ENCODE results near the gene CYBA.
"Not testable (repeated sequence)": the region's sequence is repeated elsewhere in the genome, so short reads cannot be mapped to it uniquely, and the experiment has no call there.

CYBA gene

DNA sequence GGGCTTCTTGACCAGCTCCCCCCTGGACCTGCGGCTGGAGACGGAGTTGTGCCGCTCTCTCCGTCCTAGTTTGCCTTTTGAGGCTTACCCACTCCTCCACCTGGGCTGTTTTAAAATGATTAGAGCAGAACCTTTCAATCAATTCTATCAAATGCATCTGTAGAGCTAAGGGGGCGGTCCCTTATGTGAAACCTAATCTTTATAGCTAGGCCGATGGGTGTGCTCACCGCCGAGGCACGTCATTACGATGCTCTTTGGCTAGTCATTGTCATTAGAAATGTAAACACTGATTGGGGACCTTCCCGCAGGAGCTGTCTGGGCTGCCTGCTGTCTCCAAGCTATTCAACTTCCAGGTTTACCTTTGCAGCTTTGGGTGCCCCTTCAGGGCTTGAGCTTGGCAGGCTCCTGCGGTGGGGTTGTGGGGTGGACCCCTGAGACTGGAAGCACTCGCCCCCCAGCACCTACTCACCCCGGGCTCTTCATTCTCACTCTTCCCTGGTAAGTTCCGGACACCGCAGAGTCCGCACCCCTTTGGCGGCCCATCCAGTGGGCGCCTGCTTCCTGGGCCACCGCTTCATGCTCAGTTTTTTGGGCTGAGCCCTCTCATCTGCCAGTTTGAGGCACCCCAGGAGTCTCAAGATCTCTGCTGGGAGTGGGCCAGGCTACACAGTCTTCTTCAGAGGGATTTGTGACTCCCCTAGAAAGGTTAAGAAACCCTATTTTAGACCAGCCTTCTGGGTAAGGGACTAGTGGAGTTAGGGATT, 33.4 kb downstream of the CYBA start:
- H3K36me3 ChIP-seq (ENCODE audit: control insufficient read depth, insufficient read depth, low read length), result peaks cover under 1% of the 10 kb centered on the region
- H3K9me3 ChIP-seq (ENCODE audit: control insufficient read depth, low read length), result no peaks in the 10 kb centered on the region
- H3K4me3 ChIP-seq (ENCODE audit: low read length), result no peak overlapping the region
- peaks cover 41% of the 10 kb centered on the region for H3K4me1 ChIP-seq (ENCODE audit: control insufficient read depth, insufficient read depth, low read length)
- H3K9ac ChIP-seq (ENCODE audit: low read length), result no peak overlapping the region
- no peaks in the 10 kb centered on the region for H3K27me3 ChIP-seq (ENCODE audit: control insufficient read depth, insufficient read depth, low read length)

- H3K9ac ChIP-seq (ENCODE audit: low read length), result peak overlapping the region; percentile 15
- no peaks in the 10 kb centered on the region for H3K9me3 ChIP-seq (ENCODE audit: control insufficient read depth, low read length)
- no peaks in the 10 kb centered on the region for H3K36me3 ChIP-seq (ENCODE audit: control insufficient read depth, insufficient read depth, low read length)
- H3K4me3 ChIP-seq (ENCODE audit: low read length), result no peak overlapping the region
- H3K4me1 ChIP-seq (ENCODE audit: control insufficient read depth, insufficient read depth, low read length), result peaks cover 41% of the 10 kb centered on the region
- no peaks in the 10 kb centered on the region for H3K27me3 ChIP-seq (ENCODE audit: control insufficient read depth, insufficient read depth, low read length)
These were observed 34.1 kb downstream of the CYBA start for GRCh38 chr16:88616736-88617135.

DNA sequence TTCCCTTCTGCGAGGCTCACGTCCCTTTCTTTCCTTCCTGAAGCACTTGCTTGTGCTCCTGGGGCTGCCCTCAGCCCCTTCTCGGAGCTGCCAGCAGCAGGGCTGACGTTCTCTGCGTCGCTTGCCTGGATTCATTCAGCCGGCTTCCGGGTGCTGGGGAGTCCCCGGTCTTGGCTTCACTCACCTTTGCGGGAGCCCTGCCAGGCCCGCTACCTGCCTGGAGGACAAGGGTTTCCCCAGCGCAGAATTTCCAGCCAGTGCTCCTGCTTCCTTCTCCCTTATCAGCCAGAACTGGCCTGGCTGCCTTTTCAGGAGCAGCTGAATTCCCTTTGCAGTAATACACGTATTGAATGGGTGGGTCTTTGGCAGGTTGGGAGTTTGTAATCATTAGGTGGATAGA, 34.5 kb downstream of the CYBA start:
- Histone ChIP-seq H3K4me3 (ENCODE audit: low read length) (no peak overlapping the region), H3K36me3 (ENCODE audit: control insufficient read depth, insufficient read depth, low read length) (no peaks in the 10 kb centered on the region), H3K4me1 (ENCODE audit: control insufficient read depth, insufficient read depth, low read length) (peaks cover 41% of the 10 kb centered on the region), H3K9ac (ENCODE audit: low read length) (peak overlapping the region; percentile 15), H3K9me3 (ENCODE audit: control insufficient read depth, low read length) (no peaks in the 10 kb centered on the region), H3K27me3 (ENCODE audit: control insufficient read depth, insufficient read depth, low read length) (no peaks in the 10 kb centered on the region)

DNA sequence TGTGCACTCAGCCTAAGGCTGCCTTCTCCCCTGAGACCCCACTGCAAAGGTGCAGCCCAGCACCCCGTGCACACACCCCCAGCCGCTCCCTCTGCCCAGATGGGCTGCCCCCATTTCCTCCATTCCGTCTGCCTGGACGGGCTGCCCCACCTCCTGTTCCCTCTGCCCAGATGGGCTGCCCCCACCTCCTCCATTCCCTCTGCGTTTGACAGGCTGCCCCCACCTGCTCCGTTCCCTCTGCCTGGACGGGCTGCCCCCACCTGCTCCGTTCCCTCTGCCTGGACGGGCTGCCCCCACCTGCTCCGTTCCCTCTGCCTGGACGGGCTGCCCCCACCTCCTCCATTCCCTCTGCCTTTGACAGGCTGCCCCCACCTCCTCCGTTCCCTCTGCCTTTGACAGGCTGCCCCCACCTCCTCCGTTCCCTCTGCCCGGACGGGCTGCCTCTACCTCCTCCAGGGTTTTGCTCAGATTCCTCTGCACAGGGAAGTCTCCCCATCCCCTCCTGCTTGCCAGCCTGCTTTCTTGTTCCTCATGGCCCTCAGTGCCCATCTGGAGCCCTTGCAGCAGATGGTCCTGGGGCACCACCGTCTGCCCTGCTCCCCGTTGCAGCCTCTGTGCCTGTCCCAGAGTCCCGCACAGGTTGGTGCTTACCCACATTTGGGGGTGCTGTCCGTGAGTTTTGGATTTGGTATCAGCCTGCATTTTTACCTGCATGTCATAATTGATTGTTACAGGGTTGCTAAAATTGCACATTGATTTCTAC, 35.9 kb downstream of the CYBA start:
- Histone ChIP-seq H3K4me1 (ENCODE audit: control insufficient read depth, insufficient read depth, low read length) (peaks cover 41% of the 10 kb centered on the region), H3K9ac (ENCODE audit: low read length) (no peak overlapping the region), H3K9me3 (ENCODE audit: control insufficient read depth, low read length) (no peaks in the 10 kb centered on the region), H3K36me3 (ENCODE audit: control insufficient read depth, insufficient read depth, low read length) (peaks cover 7% of the 10 kb centered on the region), H3K27me3 (ENCODE audit: control insufficient read depth, insufficient read depth, low read length) (no peaks in the 10 kb centered on the region), H3K4me3 (ENCODE audit: low read length) (no peak overlapping the region)

DNA sequence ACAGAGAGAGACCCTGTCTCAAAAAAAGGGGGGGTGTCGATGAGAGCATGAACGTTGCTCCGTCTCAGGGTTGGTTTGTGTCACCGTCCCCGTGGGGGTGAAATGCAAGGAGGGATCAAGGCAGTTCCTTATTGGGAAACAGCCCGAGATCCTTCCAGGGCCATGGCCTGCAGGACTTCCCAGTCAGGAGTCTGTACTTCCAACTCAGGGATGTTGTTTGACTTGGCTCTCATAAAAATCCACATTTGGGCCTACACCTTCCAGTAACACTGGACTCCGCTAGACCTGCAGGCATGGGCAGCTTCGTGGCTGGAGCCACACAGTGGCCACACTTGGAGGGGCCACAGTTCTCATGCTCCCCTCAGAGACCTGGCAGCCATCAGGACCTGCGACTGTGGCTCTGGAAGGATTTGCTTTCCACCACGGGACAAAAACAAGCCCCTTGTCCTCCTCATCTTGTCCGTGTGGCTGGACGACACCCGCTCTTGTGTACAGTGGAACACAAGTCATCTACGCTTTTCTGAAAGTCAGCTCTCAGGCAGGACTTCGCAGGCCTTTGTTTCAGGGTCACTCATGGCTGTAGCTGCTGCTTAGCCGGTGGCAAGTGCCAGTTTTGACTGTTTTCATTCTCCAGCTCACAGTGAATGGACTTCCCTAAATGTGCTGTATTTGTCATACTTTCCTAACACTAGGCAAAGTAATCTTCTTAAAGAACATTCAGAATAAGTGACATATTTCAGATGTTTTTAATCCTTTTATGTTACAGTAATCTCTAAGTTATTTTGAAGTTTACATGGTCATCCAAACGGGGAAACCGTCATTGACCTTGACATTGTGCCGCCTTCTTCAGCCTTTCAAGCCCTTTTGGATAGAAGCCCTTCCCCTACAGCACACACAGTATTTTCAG, 36.7 kb downstream of the CYBA start:
- peaks cover 7% of the 10 kb centered on the region for H3K36me3 ChIP-seq (ENCODE audit: control insufficient read depth, insufficient read depth, low read length)

DNA sequence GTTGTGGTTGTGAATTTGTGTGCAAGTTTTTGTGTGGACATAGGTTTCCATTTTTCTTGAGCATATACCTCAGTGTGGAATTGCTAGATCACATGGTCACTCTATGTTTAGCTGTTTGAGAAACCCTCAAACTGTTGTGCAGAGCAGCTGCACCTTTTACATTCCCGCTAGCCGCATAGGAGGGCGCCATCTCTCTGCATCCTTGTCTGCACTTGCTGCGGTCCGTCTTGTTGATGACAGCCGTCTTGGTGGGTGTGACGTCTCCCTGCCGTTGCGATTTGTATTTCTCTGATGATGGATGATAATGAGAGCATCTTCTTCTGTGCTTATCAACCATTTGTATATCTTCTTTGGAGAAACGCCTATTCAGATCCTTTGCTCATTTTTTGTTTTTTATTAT, 37.6 kb downstream of the CYBA start:
- Histone ChIP-seq H3K36me3 (ENCODE audit: control insufficient read depth, insufficient read depth, low read length) (peaks cover 7% of the 10 kb centered on the region), H3K4me1 (ENCODE audit: control insufficient read depth, insufficient read depth, low read length) (peaks cover 32% of the 10 kb centered on the region), H3K27me3 (ENCODE audit: control insufficient read depth, insufficient read depth, low read length) (no peaks in the 10 kb centered on the region), H3K9ac (ENCODE audit: low read length) (no peak overlapping the region), H3K9me3 (ENCODE audit: control insufficient read depth, low read length) (no peaks in the 10 kb centered on the region), H3K4me3 (ENCODE audit: low read length) (no peak overlapping the region)

More for the DNA sequence above, 36.7 kb downstream of the CYBA start:
- H3K4me1 ChIP-seq (ENCODE audit: control insufficient read depth, insufficient read depth, low read length), result peaks cover 41% of the 10 kb centered on the region
- no peaks in the 10 kb centered on the region for H3K9me3 ChIP-seq (ENCODE audit: control insufficient read depth, low read length)
- no peaks in the 10 kb centered on the region for H3K27me3 ChIP-seq (ENCODE audit: control insufficient read depth, insufficient read depth, low read length)
- no peak overlapping the region for H3K4me3 ChIP-seq (ENCODE audit: low read length)
- no peak overlapping the region for H3K9ac ChIP-seq (ENCODE audit: low read length)

DNA sequence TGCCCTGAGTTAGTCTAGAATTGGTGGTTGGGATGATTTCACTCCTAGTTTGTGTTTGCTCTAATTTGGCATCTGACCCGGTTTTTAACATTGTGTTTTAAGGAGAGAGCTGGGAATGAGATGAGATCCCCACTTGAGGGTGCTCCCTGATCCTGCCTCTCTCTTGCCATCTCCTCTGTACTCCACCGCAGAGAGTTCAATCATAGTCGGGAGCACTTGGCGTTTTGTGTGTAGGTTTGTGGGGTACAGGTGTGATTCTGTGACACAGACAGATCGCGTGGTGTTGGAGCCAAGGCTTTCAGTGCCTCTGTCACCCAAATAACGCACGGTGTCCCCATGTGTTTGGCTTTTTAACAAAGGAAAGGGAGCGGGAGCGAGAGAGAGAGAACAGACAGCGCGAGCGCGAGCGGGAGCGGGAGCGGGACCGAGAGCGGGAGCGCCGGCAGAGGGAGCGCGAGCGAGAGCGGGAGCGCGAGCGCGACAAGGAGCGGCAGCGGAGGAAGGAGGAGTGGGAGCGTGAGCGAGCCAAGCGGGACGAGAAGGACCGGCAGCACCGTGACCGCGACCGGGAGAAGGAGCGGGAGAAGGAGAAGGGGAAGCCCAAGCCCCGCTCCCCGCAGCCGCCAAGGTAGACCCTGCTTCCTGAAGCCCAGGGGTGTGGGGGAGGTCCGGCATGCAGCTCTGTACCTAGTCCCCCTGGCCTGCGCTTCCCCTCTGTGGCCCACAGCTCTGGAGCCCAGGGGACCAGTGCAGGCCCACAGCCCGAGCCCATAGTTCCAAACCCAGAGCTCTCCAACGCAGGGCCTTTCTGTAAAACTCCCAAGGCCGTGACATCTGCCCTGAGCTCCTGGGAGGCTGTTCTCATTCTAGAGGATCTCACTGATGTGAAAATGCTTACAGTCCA, 39.7 kb downstream of the CYBA start:
- H3K9ac ChIP-seq (ENCODE audit: low read length), result no peak overlapping the region
- no peaks in the 10 kb centered on the region for H3K9me3 ChIP-seq (ENCODE audit: control insufficient read depth, low read length)
- peaks cover 7% of the 10 kb centered on the region for H3K36me3 ChIP-seq (ENCODE audit: control insufficient read depth, insufficient read depth, low read length)
- peaks cover 11% of the 10 kb centered on the region for H3K4me1 ChIP-seq (ENCODE audit: control insufficient read depth, insufficient read depth, low read length)
- H3K27me3 ChIP-seq (ENCODE audit: control insufficient read depth, insufficient read depth, low read length), result no peaks in the 10 kb centered on the region
- H3K4me3 ChIP-seq (ENCODE audit: low read length), result no peak overlapping the region

- peaks cover 10% of the 10 kb centered on the region for H3K36me3 ChIP-seq (ENCODE audit: control insufficient read depth, insufficient read depth, low read length)
- no peaks in the 10 kb centered on the region for H3K27me3 ChIP-seq (ENCODE audit: control insufficient read depth, insufficient read depth, low read length)
- H3K4me1 ChIP-seq (ENCODE audit: control insufficient read depth, insufficient read depth, low read length), result peaks cover under 1% of the 10 kb centered on the region
- H3K9me3 ChIP-seq (ENCODE audit: control insufficient read depth, low read length), result no peaks in the 10 kb centered on the region
- no peak overlapping the region for H3K9ac ChIP-seq (ENCODE audit: low read length)
- H3K4me3 ChIP-seq (ENCODE audit: low read length), result no peak overlapping the region
These were observed 40.8 kb downstream of the CYBA start for GRCh38 chr16:88610080-88610479.

GRCh38 chr16:88609426-88609825, 41.4 kb downstream of the CYBA start:
- H3K9me3 ChIP-seq (ENCODE audit: control insufficient read depth, low read length); H3K4me1 ChIP-seq (ENCODE audit: control insufficient read depth, insufficient read depth, low read length); H3K4me3 ChIP-seq (ENCODE audit: low read length); H3K27me3 ChIP-seq (ENCODE audit: control insufficient read depth, insufficient read depth, low read length); H3K9ac ChIP-seq (ENCODE audit: low read length): not testable (repeated sequence)
- H3K36me3 ChIP-seq (ENCODE audit: control insufficient read depth, insufficient read depth, low read length), result peaks cover 11% of the 10 kb centered on the region

GRCh38 chr16:88608076-88608475, 42.8 kb downstream of the CYBA start:
- Histone ChIP-seq H3K9me3 (ENCODE audit: control insufficient read depth, low read length) (no peaks in the 10 kb centered on the region), H3K27me3 (ENCODE audit: control insufficient read depth, insufficient read depth, low read length) (no peaks in the 10 kb centered on the region), H3K36me3 (ENCODE audit: control insufficient read depth, insufficient read depth, low read length) (peaks cover 11% of the 10 kb centered on the region), H3K4me3 (ENCODE audit: low read length) (no peak overlapping the region), H3K4me1 (ENCODE audit: control insufficient read depth, insufficient read depth, low read length) (no peaks in the 10 kb centered on the region), H3K9ac (ENCODE audit: low read length) (no peak overlapping the region)

GRCh38 chr16:88606148-88606757, 44.6 kb downstream of the CYBA start:
- Histone ChIP-seq H3K27me3 (ENCODE audit: control insufficient read depth, insufficient read depth, low read length) (no peaks in the 10 kb centered on the region), H3K4me3 (ENCODE audit: low read length) (no peak overlapping the region), H3K9ac (ENCODE audit: low read length) (no peak overlapping the region), H3K9me3 (ENCODE audit: control insufficient read depth, low read length) (no peaks in the 10 kb centered on the region), H3K36me3 (ENCODE audit: control insufficient read depth, insufficient read depth, low read length) (peaks cover 17% of the 10 kb centered on the region), H3K4me1 (ENCODE audit: control insufficient read depth, insufficient read depth, low read length) (no peaks in the 10 kb centered on the region)
